IMR-90 (cell line): ENCODE results near the gene JPT1. TPM values are rescaled to one million over a fixed set of nuclear protein-coding genes. Genes with fewer than 3 reads are reported as not detected.

Experiments
- ATAC-seq: fragments of 200-7000 bp; cut with Tn5 transposase; 2 replicates; pipeline ENCODE4 v1.9.1; 2020; ENCODE audit warnings: low read depth, mild to moderate bottlenecking, moderate library complexity
- BruUV-seq: library from RNA; stranded (reverse); fragments of 400-500 nt; replicated peaks from 2 replicates; lab custom pipeline; 2021; lab: Mats Ljungman, UMichigan
- CTCF ChIA-PET: fragments of 300-600 bp; formaldehyde crosslinking; extraction: SDS; loops from one replicate; lab custom pipeline; 2021; ENCODE audit warnings: antibody characterized with exemption; lab: Yijun Ruan, JAX
- POLR2A ChIA-PET: fragments of 300-600 bp; sonication (Branson Sonifier 250); formaldehyde crosslinking; loops from one replicate; lab custom pipeline; 2022; ENCODE audit warnings: antibody characterized with exemption; ENCODE audit not compliant: unreplicated experiment; lab: Charles Lee
- DNase-seq: peaks from one replicate; pipeline ENCODE4 v3.0.0; 2013
- H2AFZ ChIP-seq: replicated peaks from 2 replicates; pipeline ENCODE3; 2013; ENCODE audit warnings: low read length, mild to moderate bottlenecking; ENCODE audit not compliant: poor library complexity
- H2AK5ac ChIP-seq: 2 replicates; pipeline ENCODE4 v1.6.1; 2013; ENCODE audit warnings: low read depth, low read length, inconsistent platforms
- H2AK9ac ChIP-seq: replicated peaks from 2 replicates; pipeline ENCODE3; 2013; ENCODE audit warnings: mild to moderate bottlenecking, low read depth, low read length, moderate library complexity; ENCODE audit not compliant: poor library complexity
- H2BK120ac ChIP-seq: 2 replicates; pipeline ENCODE4 v1.6.1; 2013; ENCODE audit warnings: low read depth, low read length, inconsistent platforms
- H2BK15ac ChIP-seq: 3 replicates; pipeline ENCODE4 v1.6.1; 2013; ENCODE audit warnings: low read depth, low read length, inconsistent platforms
- H2BK20ac ChIP-seq: 2 replicates; pipeline ENCODE4 v1.6.1; 2013; ENCODE audit warnings: low read depth, mild to moderate bottlenecking, inconsistent platforms, low read length, moderate library complexity
- H2BK5ac ChIP-seq: 2 replicates; pipeline ENCODE4 v1.6.1; 2013; ENCODE audit warnings: mild to moderate bottlenecking, low read depth, low read length, inconsistent platforms; ENCODE audit not compliant: poor library complexity, severe bottlenecking
- H3K14ac ChIP-seq: replicated peaks from 2 replicates; pipeline ENCODE4 v1.6.1; 2013; ENCODE audit warnings: low read depth, low read length, inconsistent platforms
- H3K18ac ChIP-seq: 2 replicates; pipeline ENCODE4 v1.6.1; 2013; ENCODE audit warnings: low read depth, low read length, control low read depth
- H3K23ac ChIP-seq: 2 replicates; pipeline ENCODE4 v1.6.1; 2013; ENCODE audit warnings: low read depth, low read length, inconsistent platforms
- H3K27ac ChIP-seq: 2 replicates; pipeline ENCODE4 v1.5.1; 2013; ENCODE audit warnings: mild to moderate bottlenecking, control low read depth, low read length; ENCODE audit not compliant: insufficient read depth
- H3K27me3 ChIP-seq: 2 replicates; pipeline ENCODE4 v1.6.1; 2013; ENCODE audit warnings: low read length; ENCODE audit not compliant: control insufficient read depth, insufficient read depth
- H3K36me3 ChIP-seq: 2 replicates; pipeline ENCODE4 v1.6.1; 2013; ENCODE audit warnings: low read length, mixed read lengths; ENCODE audit not compliant: control insufficient read depth, insufficient read depth
- H3K4ac ChIP-seq: 2 replicates; pipeline ENCODE4 v1.6.1; 2013; ENCODE audit warnings: low read depth, low read length, inconsistent platforms
- H3K4me1 ChIP-seq: 2 replicates; pipeline ENCODE4 v1.6.1; 2013; ENCODE audit warnings: low read length, mixed read lengths; ENCODE audit not compliant: control insufficient read depth, insufficient read depth
- H3K4me2 ChIP-seq: 2 replicates; pipeline ENCODE4 v1.6.1; 2013; ENCODE audit warnings: low read depth, mild to moderate bottlenecking, control low read depth, low read length, moderate library complexity
- H3K4me3 ChIP-seq: 2 replicates; pipeline ENCODE4 v1.5.1; 2013; ENCODE audit warnings: low read depth, mild to moderate bottlenecking, control low read depth, low read length, moderate library complexity; ENCODE audit not compliant: insufficient read depth
- H3K56ac ChIP-seq: 2 replicates; pipeline ENCODE4 v1.6.1; 2013; ENCODE audit warnings: low read length, inconsistent platforms; ENCODE audit not compliant: insufficient read depth; ENCODE audit errors: extremely low read depth
- H3K79me1 ChIP-seq, 2 experiments: 2 replicates each; pipeline ENCODE4 v1.6.1; 2013; ENCODE audit warnings: low read length in 2 of 2, inconsistent platforms in 1 of 2, low read depth in 1 of 2
- H3K9ac ChIP-seq: 2 replicates; pipeline ENCODE4 v1.6.1; 2013; ENCODE audit warnings: low read depth, low read length, control low read depth
- H3K9me1 ChIP-seq: 2 replicates; pipeline ENCODE4 v1.6.1; 2013; ENCODE audit warnings: low read length, inconsistent platforms; ENCODE audit not compliant: insufficient read depth
- H3K9me3 ChIP-seq: 2 replicates; pipeline ENCODE4 v1.6.1; 2013; ENCODE audit warnings: low read length; ENCODE audit not compliant: control insufficient read depth, insufficient read depth
- H4K20me1 ChIP-seq: 2 replicates; pipeline ENCODE4 v1.6.1; 2013; ENCODE audit warnings: low read length, inconsistent platforms; ENCODE audit not compliant: insufficient read depth
- H4K5ac ChIP-seq: 2 replicates; pipeline ENCODE4 v1.6.1; 2013; ENCODE audit warnings: mild to moderate bottlenecking, low read depth, low read length, control low read depth
- H4K8ac ChIP-seq, 2 experiments: 2 replicates each; pipeline ENCODE4 v1.6.1; 2013; ENCODE audit warnings: low read depth in 2 of 2, low read length in 2 of 2, control low read depth in 1 of 2, inconsistent platforms in 1 of 2
- H4K91ac ChIP-seq: 2 replicates; pipeline ENCODE4 v1.6.1; 2013; ENCODE audit warnings: low read depth, low read length, inconsistent platforms; ENCODE audit not compliant: insufficient read depth
- BHLHE40 ChIP-seq: fragments of 150-350 bp; IDR thresholded peaks from 2 replicates; pipeline ENCODE4 v1.6.1; 2016; ENCODE audit warnings: mild to moderate bottlenecking, low read depth, low read length
- CHD1 ChIP-seq: IDR thresholded peaks from 2 replicates; pipeline ENCODE4 v1.6.1; 2012; ENCODE audit warnings: low read depth, low read length, improper control_type of control experiment
- CTCF ChIP-seq: conservative IDR thresholded peaks from 2 replicates; pipeline ENCODE4 v1.5.1; 2012; ENCODE audit warnings: mild to moderate bottlenecking, low read depth, low read length, improper control_type of control experiment
- ELK1 ChIP-seq: fragments of 150-350 bp; IDR thresholded peaks from 2 replicates; pipeline ENCODE4 v1.6.1; 2016; ENCODE audit warnings: low read depth, mild to moderate bottlenecking, low read length, moderate library complexity, borderline replicate concordance
- FOS ChIP-seq: fragments of 150-350 bp; IDR thresholded peaks from 2 replicates; pipeline ENCODE4 v1.6.1; 2016; ENCODE audit warnings: low read depth, low read length
- MXI1 ChIP-seq: IDR thresholded peaks from 2 replicates; pipeline ENCODE4 v1.6.1; 2012; ENCODE audit warnings: low read depth, mild to moderate bottlenecking, low read length, moderate library complexity, borderline replicate concordance
- RCOR1 ChIP-seq: IDR thresholded peaks from 2 replicates; pipeline ENCODE4 v1.6.1; 2012; ENCODE audit warnings: mild to moderate bottlenecking, low read length, improper control_type of control experiment; ENCODE audit not compliant: insufficient replicate concordance
- USF2 ChIP-seq: fragments of 150-350 bp; IDR thresholded peaks from 2 replicates; pipeline ENCODE4 v1.6.1; 2017; ENCODE audit warnings: mild to moderate bottlenecking, antibody characterized with exemption, low read length, low read depth
- WGBS, 2 experiments: methylation state at CpG; one replicate each; pipeline versions ENCODE4 v1.1.5 to v1.1.7; 2013; ENCODE audit warnings: missing lambda C conversion rate in 2 of 2; ENCODE audit not compliant: insufficient read length in 1 of 2; ENCODE audit errors: extremely low coverage in 2 of 2; 5-methylcytosine and 5-hydroxymethylcytosine counted together
- dilution Hi-C: fragments of 300-500 bp; cut with HindIII; formaldehyde crosslinking; loops from one replicate; pipeline ENCODE4 v1.14.3; 2018; ENCODE audit warnings: low sequenced_read_pairs; ENCODE audit not compliant: unreplicated experiment
- in situ Hi-C: fragments of 300-500 bp; cut with MboI; formaldehyde crosslinking; loops from 3 replicates; pipeline ENCODE4 v1.14.3; 2019; ENCODE audit warnings: low sequenced_read_pairs, inconsistent platforms, mixed read lengths
- intact Hi-C: fragments of 100-400 bp; cut with micrococcal nuclease; formaldehyde crosslinking; loops from 2 replicates; pipeline ENCODE4 v1.10.0; 2022
- polyA plus RNA-seq, 3 experiments: library from polyadenylated mRNA; depleted of rRNA; stranded (reverse); fragments of >200 nt; gene quantifications; 2 replicates each; pipeline ENCODE4 v1.2.3, GENCODE V29; 2012; ENCODE audit warnings: low replicate concordance in 1 of 3
- total RNA-seq: library from RNA; depleted of rRNA; stranded (reverse); fragments of >200 nt; gene quantifications from 2 replicates; pipeline ENCODE4 v1.2.3, GENCODE V29; 2012

The JPT1 gene
- total and polyA plus RNA-seq, 2 of the 4 experiments (the other 2 are of a cell fraction), result 118 to 272 TPM

GRCh38 chr17:75093548-75094158 is 60.7 kb downstream of the JPT1 start:
- Histone ChIP-seq H2BK15ac (no peak overlapping the region), H3K18ac (no peak overlapping the region), H3K14ac (no peak overlapping the region), H3K4me1 (peaks cover 22% of the 10 kb centered on the region), H2AK5ac (peak overlapping the region; percentile 65; the same call in 1 of the 2 replicates), H3K23ac (no peak overlapping the region), H3K27me3 (no peaks in the 10 kb centered on the region), H4K91ac (0 out of 2 replicates have a peak overlapping the region, but pooled peaks have one; percentile 14), H4K8ac (no peak overlapping the region), H2BK5ac (no peak overlapping the region), H3K4me2 (no peak overlapping the region), H3K9ac (no peak overlapping the region), H3K9me3 (no peaks in the 10 kb centered on the region), H4K5ac (peak overlapping the region; percentile 9; the same call in 1 of the 2 replicates), H2AK9ac (peak overlapping the region; percentile 50), H3K56ac (no peak overlapping the region), H3K36me3 (peaks cover 3% of the 10 kb centered on the region; the same call in 1 of the 2 replicates), H3K4ac (no peak overlapping the region), H4K20me1 (no peaks in the 10 kb centered on the region; the same call in 1 of the 2 replicates), H2AFZ (peak overlapping the region; percentile 10), H2BK120ac (no peak overlapping the region), H3K27ac (no peak overlapping the region), H3K79me1 (peaks cover 0 to 24% of the 10 kb centered on the region in 2 experiments; a peak in 2 of 4 replicates), H3K9me1 (peaks cover 18% of the 10 kb centered on the region), H2BK20ac (no peak overlapping the region), H3K4me3 (no peak overlapping the region)
- BruUV-seq, result no TSS peak
- TF ChIP-seq FOS, result no peak
- no peak for TF ChIP-seq BHLHE40
- TF ChIP-seq USF2, result no peak
- no peak for TF ChIP-seq CTCF
- no peak for TF ChIP-seq ELK1
- TF ChIP-seq MXI1, result no peak
- no peak for TF ChIP-seq RCOR1
- TF ChIP-seq CHD1, result no peak
- 94% methylated on average over 5 of the region's 18 CpGs; no CpG with 5 or more reads in 1 of the 2 experiments for WGBS, 2 experiments
- dilution Hi-C loops (no loop called here), intact Hi-C loops (no loop called here), in situ Hi-C loops (no loop called here)
- ATAC-seq (no peak), DNase-seq (no peak)
- ChIA-PET CTCF (interaction anchor here (1.7 kb wide), 1 partner anchor 20 kb away, joined by 5 read pairs; no protein-coding TSS in a partner anchor), POLR2A (no interaction called here)
